ENCODE measurements around the gene LIN28B.
"Not testable (repeated sequence)": the region's sequence is repeated elsewhere in the genome, so short reads cannot be mapped to it uniquely, and the experiment has no call there.

LIN28B gene

GRCh38 chr6:105067329-105067728 lies 110.4 kb downstream of the LIN28B start:
- no peak for DNase-seq (ENCODE audit: low read depth in 2 of 2)

- DNase-seq (ENCODE audit: low read depth in 2 of 2) = no peak
Observed at GRCh38 chr6:105068407-105068806, 111.5 kb downstream of the LIN28B start.

GRCh38 chr6:105069821-105070445 lies 113.0 kb downstream of the LIN28B start:
- DNase-seq (ENCODE audit: low read depth in 2 of 2) = no peak

- no peak for DNase-seq (ENCODE audit: low read depth in 2 of 2)
Observed at GRCh38 chr6:105072798-105073199, 115.9 kb downstream of the LIN28B start.

- DNase-seq (ENCODE audit: low read depth in 2 of 2) = no peak
Observed at GRCh38 chr6:105075210-105075609, 118.3 kb downstream of the LIN28B start.

GRCh38 chr6:105076418-105076817 lies 119.5 kb downstream of the LIN28B start:
- DNase-seq (ENCODE audit: low read depth in 2 of 2) = not testable (repeated sequence)

GRCh38 chr6:105077596-105078385 lies 120.9 kb downstream of the LIN28B start:
- DNase-seq (ENCODE audit: low read depth in 2 of 2) = no peak

- no peak for DNase-seq (ENCODE audit: low read depth in 2 of 2)
Observed at GRCh38 chr6:105078386-105078708, 121.4 kb downstream of the LIN28B start.

- DNase-seq (ENCODE audit: low read depth in 2 of 2) = no peak
Observed at GRCh38 chr6:105080279-105080678, 123.4 kb downstream of the LIN28B start.

- not testable (repeated sequence) for DNase-seq (ENCODE audit: low read depth in 2 of 2)
Observed at GRCh38 chr6:105081662-105082061, 124.8 kb downstream of the LIN28B start.

- DNase-seq (ENCODE audit: low read depth in 2 of 2) = peak; percentile 4 to 5
Observed at GRCh38 chr6:105087571-105088211, 130.8 kb downstream of the LIN28B start.

GRCh38 chr6:105091140-105091829 lies 134.4 kb downstream of the LIN28B start:
- DNase-seq (ENCODE audit: low read depth in 2 of 2) = no peak

GRCh38 chr6:105094133-105094640 lies 137.3 kb downstream of the LIN28B start:
- no peak for DNase-seq (ENCODE audit: low read depth in 2 of 2)

- DNase-seq (ENCODE audit: low read depth in 2 of 2) = no peak
Observed at GRCh38 chr6:105095139-105095538, 138.2 kb downstream of the LIN28B start.

- no peak for DNase-seq (ENCODE audit: low read depth in 2 of 2)
Observed at GRCh38 chr6:105097288-105097687, 140.4 kb downstream of the LIN28B start.

GRCh38 chr6:105099371-105099770 lies 142.5 kb downstream of the LIN28B start:
- DNase-seq (ENCODE audit: low read depth in 2 of 2) = no peak

- DNase-seq (ENCODE audit: low read depth in 2 of 2) = no peak
Observed at GRCh38 chr6:105102186-105102585, 145.3 kb downstream of the LIN28B start.

- DNase-seq (ENCODE audit: low read depth in 2 of 2) = no peak
Observed at GRCh38 chr6:105105094-105105493, 148.2 kb downstream of the LIN28B start.

GRCh38 chr6:105106260-105106659 lies 149.4 kb downstream of the LIN28B start:
- DNase-seq (ENCODE audit: low read depth in 2 of 2) = no peak

- no peak for DNase-seq (ENCODE audit: low read depth in 2 of 2)
Observed at GRCh38 chr6:105107207-105107606, 150.3 kb downstream of the LIN28B start.

- no peak for DNase-seq (ENCODE audit: low read depth in 2 of 2)
Observed at GRCh38 chr6:105108631-105109262, 151.8 kb downstream of the LIN28B start.
